Naive thymus-derived CD4-positive, alpha-beta T cell (primary cell): ENCODE results near the gene KANSL3. TPM values are rescaled to one million over a fixed set of nuclear protein-coding genes. Genes with fewer than 3 reads are reported as not detected.

Experiments
- ATAC-seq: fragments of 150-1000 bp; cut with Tn5 transposase; 2 replicates; pipeline ENCODE4 v1.10.0; 2021; ENCODE audit warnings: mild to moderate bottlenecking, moderate library complexity
- CTCF ChIA-PET: fragments of 350-600 bp; sonication (Branson Sonifier 250); formaldehyde crosslinking; loops from one replicate; lab custom pipeline; 2021; ENCODE audit warnings: antibody characterized with exemption; lab: Charles Lee
- POLR2A ChIA-PET: fragments of 350-600 bp; sonication (Branson Sonifier 250); formaldehyde crosslinking; loops from one replicate; lab custom pipeline; 2021; ENCODE audit warnings: antibody characterized with exemption, inconsistent platforms; lab: Charles Lee
- DNase-seq, 9 donors: peaks; one replicate each; pipeline versions ENCODE4 v3.0.0 to v3.0.0-alpha.2; 2020 to 2022; ENCODE audit warnings: mixed read lengths in 1 of 9
- H3K27ac ChIP-seq: one replicate; pipeline ENCODE4 v1.7.0; 2013; ENCODE audit warnings: mild to moderate bottlenecking, low read depth, low read length, moderate library complexity
- H3K27me3 ChIP-seq, 2 donors: one replicate each; pipeline ENCODE4 v1.7.0; 2013; ENCODE audit warnings: low read length in 2 of 2, mild to moderate bottlenecking in 2 of 2, moderate library complexity in 2 of 2; ENCODE audit not compliant: control insufficient read depth in 2 of 2, insufficient read depth in 2 of 2
- H3K36me3 ChIP-seq, 3 experiments: 1 replicate in 2 of 3; 2 replicates in 1 of 3; pipeline ENCODE4 v1.7.0; 2013; ENCODE audit warnings: low read length in 3 of 3, mild to moderate bottlenecking in 3 of 3, moderate library complexity in 1 of 3; ENCODE audit not compliant: insufficient read depth in 3 of 3, control insufficient read depth in 2 of 3
- H3K4me1 ChIP-seq, 2 donors: one replicate each; pipeline ENCODE4 v1.7.0; 2013; ENCODE audit warnings: low read length in 2 of 2, mild to moderate bottlenecking in 2 of 2, moderate library complexity in 1 of 2; ENCODE audit not compliant: control insufficient read depth in 2 of 2, insufficient read depth in 2 of 2
- H3K4me3 ChIP-seq: 2 replicates; pipeline ENCODE4 v1.7.0; 2013; ENCODE audit warnings: mild to moderate bottlenecking, low read length
- H3K9me3 ChIP-seq, 3 experiments: 1 replicate in 2 of 3; 2 replicates in 1 of 3; pipeline ENCODE4 v1.7.0; 2013; ENCODE audit warnings: low read length in 3 of 3; ENCODE audit not compliant: control insufficient read depth in 2 of 3
- H3K27ac Mint-ChIP-seq, 9 donors: one replicate each; pipeline ENCODE4 v1.8.0; 2020 to 2022; ENCODE audit warnings: mixed read lengths in 9 of 9, mild to moderate bottlenecking in 8 of 9, moderate library complexity in 5 of 9, inconsistent platforms in 2 of 9
- H3K27me3 Mint-ChIP-seq, 5 donors: one replicate each; pipeline ENCODE4 v1.8.0; 2021 to 2022; ENCODE audit warnings: mixed read lengths in 5 of 5, mild to moderate bottlenecking in 1 of 5
- H3K36me3 Mint-ChIP-seq, 5 donors: one replicate each; pipeline ENCODE4 v1.8.0; 2020 to 2022; ENCODE audit warnings: mixed read lengths in 5 of 5, mild to moderate bottlenecking in 3 of 5, inconsistent platforms in 1 of 5
- H3K4me1 Mint-ChIP-seq, 7 donors: one replicate each; pipeline ENCODE4 v1.8.0; 2020 to 2022; ENCODE audit warnings: mixed read lengths in 7 of 7, mild to moderate bottlenecking in 3 of 7, inconsistent platforms in 1 of 7
- H3K4me3 Mint-ChIP-seq, 10 donors: one replicate each; pipeline ENCODE4 v1.8.0; 2020 to 2022; ENCODE audit warnings: mild to moderate bottlenecking in 10 of 10, mixed read lengths in 10 of 10, moderate library complexity in 6 of 10, inconsistent platforms in 2 of 10
- H3K9me3 Mint-ChIP-seq, 11 donors: one replicate each; pipeline ENCODE4 v1.8.0; 2020 to 2022; ENCODE audit warnings: mixed read lengths in 11 of 11, mild to moderate bottlenecking in 4 of 11, inconsistent platforms in 1 of 11, moderate library complexity in 1 of 11
- intact Hi-C, 2 donors: fragments of 100-400 bp; cut with micrococcal nuclease; formaldehyde crosslinking; loops; one replicate each; pipeline ENCODE4 v1.15.1; 2023
- polyA plus RNA-seq, 2 donors: library from polyadenylated mRNA; unstranded; fragments of 300-500 nt; fragmentation: Illumina TruSeq; gene quantifications; one replicate each; pipeline ENCODE4 v1.2.3, GENCODE V29; 2021
- total RNA-seq, 6 experiments: library from RNA in 5 of 6; stranded (reverse) in 5 of 6; gene quantifications; 1 replicate in 5 of 6; 2 replicates in 1 of 6; pipeline ENCODE4 v1.2.3 and lab custom pipeline; 2021 to 2026

KANSL3 gene
- total and polyA plus RNA-seq, 7 experiments from 2014 or later: 13.5 to 65.0 (median 55.1) TPM

DNA sequence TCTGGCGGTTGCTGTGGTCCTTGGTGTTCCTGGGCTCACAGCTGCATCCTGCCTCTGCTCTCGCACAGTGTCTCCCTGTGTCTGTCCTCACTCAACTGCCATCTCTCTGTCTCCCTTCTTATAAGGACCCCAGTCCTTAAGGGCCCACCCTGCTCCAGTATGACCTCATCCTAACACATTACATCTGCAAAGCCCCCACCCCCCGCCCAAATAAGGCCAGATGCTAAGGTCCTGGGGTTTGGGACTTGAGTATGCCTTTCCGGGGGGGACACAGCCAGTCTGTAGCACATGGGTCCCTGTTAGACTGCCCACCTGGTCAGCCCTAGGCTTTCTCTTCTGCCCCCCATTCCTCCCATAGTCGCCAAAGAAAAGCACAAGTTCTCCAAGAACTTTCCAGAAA is 45.2 kb upstream of the KANSL3 start:
- no peaks in the 10 kb centered on the region for H3K4me1 ChIP-seq
- Mint-ChIP-seq H3K27me3 (peaks cover 4 to 16% (median 5%) of the 10 kb centered on the region in 5 donors), H3K36me3 (peaks cover 0 to 4% (median 0%) of the 10 kb centered on the region in 5 donors), H3K9me3 (no peaks in the 10 kb centered on the region), H3K4me3 (no peak overlapping the region), H3K4me1 (peaks cover 0 to 2% (median 0%) of the 10 kb centered on the region in 7 donors), H3K27ac (no peak overlapping the region)
- ChIA-PET POLR2A (no interaction called here), CTCF (no interaction called here)
- ATAC-seq: no peak
- H3K9me3 ChIP-seq: no peaks in the 10 kb centered on the region
- H3K27me3 ChIP-seq: peaks cover 0 to 4% of the 10 kb centered on the region in 2 donors
- no peak overlapping the region for H3K27ac ChIP-seq
- intact Hi-C loops: no loop called here
- no peaks in the 10 kb centered on the region for H3K36me3 ChIP-seq
- no peak for DNase-seq
- no peak overlapping the region for H3K4me3 ChIP-seq

GRCh38 chr2:96681540-96681939 is 43.4 kb upstream of the KANSL3 start:
- Mint-ChIP-seq H3K36me3 (peaks cover 0 to 4% (median 0%) of the 10 kb centered on the region in 5 donors), H3K4me1 (peaks cover 0 to 2% (median 0%) of the 10 kb centered on the region in 7 donors), H3K27me3 (peaks cover 4 to 16% (median 5%) of the 10 kb centered on the region in 5 donors), H3K9me3 (no peaks in the 10 kb centered on the region), H3K27ac (no peak overlapping the region), H3K4me3 (no peak overlapping the region)
- Histone ChIP-seq H3K4me1 (no peaks in the 10 kb centered on the region), H3K27ac (no peak overlapping the region), H3K27me3 (peaks cover 0 to 4% of the 10 kb centered on the region in 2 donors), H3K4me3 (no peak overlapping the region), H3K9me3 (no peaks in the 10 kb centered on the region), H3K36me3 (no peaks in the 10 kb centered on the region)
- DNase-seq: no peak
- ATAC-seq: no peak
- ChIA-PET POLR2A (no interaction called here), CTCF (interaction anchor here (0.5 kb wide), 1 partner anchor 11 kb away, joined by 4 read pairs; no protein-coding TSS in a partner anchor)
- intact Hi-C loops: no loop called here

DNA sequence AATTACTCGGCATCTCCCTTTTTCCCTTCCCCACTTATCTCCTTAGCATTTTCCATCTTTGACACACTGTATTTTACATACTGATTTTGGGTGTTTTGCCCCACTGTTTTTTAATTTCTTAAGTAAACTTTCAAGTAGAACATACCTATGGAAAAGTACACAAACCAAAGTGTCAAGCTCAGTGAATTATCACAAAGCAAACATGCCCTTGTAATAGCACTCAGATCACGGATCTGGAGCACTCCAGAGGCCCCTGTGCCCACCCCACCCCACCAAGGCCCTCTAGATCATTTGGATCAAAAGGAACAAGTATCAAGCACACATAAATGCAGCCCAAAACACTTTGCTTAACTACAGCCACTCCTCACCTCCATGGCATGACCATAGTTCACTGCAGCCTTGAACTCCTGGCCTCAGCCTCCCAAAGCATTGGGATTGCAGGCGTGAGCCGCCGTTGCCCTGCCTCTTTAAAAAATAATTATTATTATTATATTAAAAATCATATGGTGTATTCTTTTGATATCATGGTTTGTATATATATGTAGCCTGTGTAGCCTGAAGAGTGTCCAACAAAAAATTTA is 42.5 kb upstream of the KANSL3 start:
- Histone ChIP-seq H3K9me3 (no peaks in the 10 kb centered on the region), H3K36me3 (no peaks in the 10 kb centered on the region), H3K4me1 (no peaks in the 10 kb centered on the region), H3K27ac (no peak overlapping the region), H3K4me3 (no peak overlapping the region), H3K27me3 (peaks cover 0 to 4% of the 10 kb centered on the region in 2 donors)
- intact Hi-C loops: no loop called here
- Mint-ChIP-seq H3K27me3 (peaks cover 4 to 16% (median 5%) of the 10 kb centered on the region in 5 donors), H3K27ac (no peak overlapping the region), H3K4me1 (peaks cover 0 to 2% (median 0%) of the 10 kb centered on the region in 7 donors), H3K36me3 (peaks cover 0 to 4% (median 0%) of the 10 kb centered on the region in 5 donors), H3K4me3 (no peak overlapping the region), H3K9me3 (no peaks in the 10 kb centered on the region)
- CTCF ChIA-PET: no interaction called here
- no peak for ATAC-seq
- DNase-seq: no peak
- POLR2A ChIA-PET: interaction anchor here (0.5 kb wide), 1 partner anchor 94 kb away, joined by 3 read pairs; no protein-coding TSS in a partner anchor

GRCh38 chr2:96679848-96680247 is 41.7 kb upstream of the KANSL3 start:
- no peak overlapping the region for H3K4me3 Mint-ChIP-seq
- H3K4me1 Mint-ChIP-seq: peaks cover 0 to 2% (median 0%) of the 10 kb centered on the region in 7 donors
- no peaks in the 10 kb centered on the region for H3K9me3 ChIP-seq
- H3K27ac ChIP-seq: no peak overlapping the region
- DNase-seq: no peak
- no peaks in the 10 kb centered on the region for H3K4me1 ChIP-seq
- intact Hi-C loops: no loop called here
- H3K27ac Mint-ChIP-seq: no peak overlapping the region
- peaks cover 0 to 4% of the 10 kb centered on the region in 2 donors for H3K27me3 ChIP-seq
- H3K27me3 Mint-ChIP-seq: peaks cover 4 to 16% (median 5%) of the 10 kb centered on the region in 5 donors
- peaks cover 0 to 4% (median 0%) of the 10 kb centered on the region in 5 donors for H3K36me3 Mint-ChIP-seq
- no peaks in the 10 kb centered on the region for H3K36me3 ChIP-seq
- ChIA-PET POLR2A (interaction anchor here (0.5 kb wide), 1 partner anchor 93 kb away, joined by 3 read pairs; no protein-coding TSS in a partner anchor), CTCF (no interaction called here)
- H3K9me3 Mint-ChIP-seq: no peaks in the 10 kb centered on the region
- ATAC-seq: no peak
- H3K4me3 ChIP-seq: no peak overlapping the region

DNA sequence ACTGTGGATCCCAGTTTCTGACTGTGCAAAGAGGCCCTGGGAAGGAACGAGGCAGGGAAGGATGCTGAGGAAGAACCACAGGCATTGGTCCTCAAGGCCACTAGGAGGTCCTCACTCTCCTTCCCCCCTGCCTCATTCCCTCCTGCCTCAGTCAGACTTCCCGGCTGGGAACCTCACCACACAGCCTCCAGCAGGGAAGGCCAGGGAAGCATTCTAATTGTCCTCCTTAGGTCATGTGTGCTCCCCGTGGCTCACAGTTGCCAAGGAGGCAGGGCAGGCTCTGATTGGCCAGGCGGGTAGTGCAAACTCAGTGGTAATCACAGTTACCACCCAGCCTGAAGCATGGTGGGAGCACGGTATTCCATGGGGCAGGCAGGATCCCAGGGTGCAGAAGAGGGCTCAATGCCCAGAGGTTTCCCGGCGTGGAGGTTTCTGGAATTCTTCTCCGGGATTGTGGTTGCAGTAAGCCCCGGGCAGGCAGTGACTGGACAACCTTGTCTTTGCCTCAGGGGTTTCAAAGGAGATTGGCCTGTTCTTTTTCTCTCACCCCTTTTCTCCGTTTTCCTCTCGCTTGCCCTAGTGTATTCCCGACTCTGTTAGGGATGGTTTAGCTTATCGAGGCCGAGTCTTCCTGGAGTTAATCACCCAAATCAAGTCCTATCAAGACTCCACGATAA is 31.6 kb upstream of the KANSL3 start:
- Histone ChIP-seq H3K27ac (no peak overlapping the region), H3K4me3 (no peak overlapping the region), H3K36me3 (no peaks in the 10 kb centered on the region), H3K4me1 (no peaks in the 10 kb centered on the region), H3K27me3 (no peaks in the 10 kb centered on the region), H3K9me3 (no peaks in the 10 kb centered on the region)
- Mint-ChIP-seq H3K27me3 (peaks cover 0 to 12% (median 0%) of the 10 kb centered on the region in 5 donors), H3K9me3 (no peaks in the 10 kb centered on the region), H3K36me3 (no peaks in the 10 kb centered on the region), H3K4me3 (no peak overlapping the region), H3K27ac (no peak overlapping the region), H3K4me1 (peaks cover 0 to 2% (median 0%) of the 10 kb centered on the region in 7 donors)
- ATAC-seq: no peak
- intact Hi-C loops: no loop called here
- ChIA-PET POLR2A (no interaction called here), CTCF (no interaction called here)
- no peak for DNase-seq

- no peak for ATAC-seq
- Histone ChIP-seq H3K27ac (no peak overlapping the region), H3K4me1 (no peaks in the 10 kb centered on the region), H3K4me3 (no peak overlapping the region), H3K27me3 (no peaks in the 10 kb centered on the region), H3K36me3 (no peaks in the 10 kb centered on the region), H3K9me3 (no peaks in the 10 kb centered on the region)
- H3K4me3 Mint-ChIP-seq: no peak overlapping the region
- POLR2A ChIA-PET: no interaction called here
- peaks cover 0 to 14% (median 0%) of the 10 kb centered on the region in 5 donors for H3K27me3 Mint-ChIP-seq
- H3K27ac Mint-ChIP-seq: peak overlapping the region in 1 of 9 donors; percentile 70
- H3K4me1 Mint-ChIP-seq: peaks cover 0 to 2% (median 0%) of the 10 kb centered on the region in 7 donors
- CTCF ChIA-PET: no interaction called here
- H3K36me3 Mint-ChIP-seq: no peaks in the 10 kb centered on the region
- no peaks in the 10 kb centered on the region for H3K9me3 Mint-ChIP-seq
- intact Hi-C loops: no loop called here
- DNase-seq: no peak
These were observed 30.7 kb upstream of the KANSL3 start for GRCh38 chr2:96668771-96669170.
